Memory B cell (primary cell): ENCODE results near the gene JARID2.

ENCODE experiments used
- ATAC-seq: fragments of 150-1000 bp; cut with Tn5 transposase; 2 replicates; pipeline ENCODE4 v1.10.0; 2021; ENCODE audit warnings: low read depth, mild to moderate bottlenecking, moderate library complexity
- DNase-seq, 2 donors: peaks; one replicate each; pipeline ENCODE4 v3.0.0; 2022; ENCODE audit warnings: low spot score in 2 of 2
- H3K27ac Mint-ChIP-seq: one replicate; pipeline ENCODE4 v1.8.0; 2022; ENCODE audit warnings: mild to moderate bottlenecking, moderate library complexity, mixed read lengths
- H3K27me3 Mint-ChIP-seq: one replicate; pipeline ENCODE4 v1.8.0; 2022; ENCODE audit warnings: mixed read lengths
- H3K36me3 Mint-ChIP-seq: one replicate; pipeline ENCODE4 v1.8.0; 2022; ENCODE audit warnings: mild to moderate bottlenecking, mixed read lengths
- H3K4me1 Mint-ChIP-seq: one replicate; pipeline ENCODE4 v1.8.0; 2022; ENCODE audit warnings: mixed read lengths
- H3K4me3 Mint-ChIP-seq: one replicate; pipeline ENCODE4 v1.8.0; 2022; ENCODE audit warnings: mild to moderate bottlenecking, moderate library complexity, mixed read lengths
- H3K9me3 Mint-ChIP-seq: one replicate; pipeline ENCODE4 v1.8.0; 2022; ENCODE audit warnings: mixed read lengths

The JARID2 gene

DNA sequence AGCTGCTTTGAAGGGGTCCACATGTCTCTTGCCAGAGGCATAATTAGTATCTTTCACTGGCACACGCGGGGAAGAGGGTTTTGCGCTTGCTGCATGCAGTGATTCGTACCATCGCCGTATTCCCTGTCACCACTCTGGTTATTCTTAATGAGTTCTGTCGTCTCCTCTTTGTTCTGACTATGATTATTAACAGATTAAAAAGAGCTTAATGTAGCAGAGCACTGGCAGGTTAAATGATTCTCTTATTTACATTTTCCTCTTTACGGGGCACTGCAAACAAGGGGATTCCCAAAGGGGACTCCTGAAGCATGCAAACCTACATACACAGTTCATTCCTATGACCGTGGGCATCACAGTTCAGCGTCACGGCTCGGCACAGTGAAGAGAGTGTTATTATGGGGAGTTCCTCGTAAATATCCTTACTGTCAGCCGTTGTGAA is 212.2 kb downstream of the JARID2 start:
- Mint-ChIP-seq H3K4me3 (peak overlapping the region; percentile 55), H3K36me3 (peaks cover 14% of the 10 kb centered on the region), H3K9me3 (no peaks in the 10 kb centered on the region), H3K27ac (peak overlapping the region; percentile 97), H3K27me3 (no peaks in the 10 kb centered on the region), H3K4me1 (peaks cover 33% of the 10 kb centered on the region)
- DNase-seq (peak in 1 of 2 donors; percentile 54), ATAC-seq (peak; percentile 99)

DNA sequence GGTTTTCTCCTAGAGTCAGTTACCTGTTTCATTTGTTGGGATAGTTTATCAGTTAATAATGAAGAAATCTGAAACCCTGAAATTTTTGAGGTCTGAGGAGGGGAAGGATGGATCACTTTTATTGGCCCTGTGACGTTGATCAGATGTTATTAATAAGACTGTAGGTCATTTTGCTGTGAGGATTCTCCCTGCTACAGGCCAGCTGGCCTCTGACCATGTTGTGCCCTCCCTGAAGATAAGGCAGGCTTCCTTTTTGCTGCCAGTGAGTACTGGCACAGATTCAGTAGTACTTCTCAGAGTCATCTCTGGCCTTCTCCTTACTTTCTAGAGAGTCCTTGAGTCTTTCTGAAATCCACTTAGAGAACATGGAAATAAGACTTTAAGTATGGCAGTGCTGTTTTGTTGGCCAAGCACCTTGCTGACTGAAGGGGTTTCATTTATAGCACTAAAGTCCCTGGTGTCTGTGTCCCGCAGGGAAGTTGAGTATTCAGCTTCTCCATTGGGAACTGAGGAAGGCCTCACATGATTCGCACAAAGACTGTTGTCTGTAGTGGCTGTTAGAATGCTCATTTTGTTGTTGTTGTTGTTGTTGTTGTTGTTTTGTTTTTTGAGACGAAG is 214.3 kb downstream of the JARID2 start:
- H3K9me3 Mint-ChIP-seq, result no peaks in the 10 kb centered on the region
- no peak overlapping the region for H3K4me3 Mint-ChIP-seq
- peaks cover 37% of the 10 kb centered on the region for H3K4me1 Mint-ChIP-seq
- no peaks in the 10 kb centered on the region for H3K27me3 Mint-ChIP-seq
- H3K27ac Mint-ChIP-seq, result peak overlapping the region; percentile 84
- H3K36me3 Mint-ChIP-seq, result peaks cover 6% of the 10 kb centered on the region
- DNase-seq (no peak), ATAC-seq (no peak)

- no peak for ATAC-seq
- H3K36me3 Mint-ChIP-seq, result peaks cover 4% of the 10 kb centered on the region
- H3K27me3 Mint-ChIP-seq, result no peaks in the 10 kb centered on the region
- no peak overlapping the region for H3K4me3 Mint-ChIP-seq
- DNase-seq, result no peak
- H3K27ac Mint-ChIP-seq, result peak overlapping the region; percentile 84
- no peaks in the 10 kb centered on the region for H3K9me3 Mint-ChIP-seq
- peaks cover 35% of the 10 kb centered on the region for H3K4me1 Mint-ChIP-seq
Measured at GRCh38 chr6:15461127-15461944, 215.5 kb downstream of the JARID2 start.

DNA sequence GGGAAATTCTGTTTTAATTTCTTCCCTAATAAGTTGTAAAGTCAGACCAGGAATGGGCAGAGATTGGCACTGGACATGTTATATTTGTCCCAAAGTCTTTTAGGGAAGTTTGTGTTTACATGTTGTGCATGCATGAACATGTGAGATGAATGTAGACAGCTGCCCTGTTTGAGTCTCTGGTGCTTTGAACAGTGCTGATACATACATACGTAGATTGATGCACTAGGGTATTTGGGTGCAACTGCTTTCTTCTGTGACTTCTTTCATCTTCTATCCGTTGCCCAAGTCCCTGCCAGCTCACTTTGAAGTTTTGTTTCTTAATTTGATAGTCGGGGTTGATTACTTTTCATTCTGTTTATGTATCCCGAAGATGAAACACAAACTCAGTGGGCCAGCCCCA is 216.4 kb downstream of the JARID2 start:
- Mint-ChIP-seq H3K27ac (no peak overlapping the region), H3K9me3 (no peaks in the 10 kb centered on the region), H3K4me1 (peaks cover 37% of the 10 kb centered on the region), H3K4me3 (no peak overlapping the region), H3K36me3 (peaks cover 4% of the 10 kb centered on the region), H3K27me3 (no peaks in the 10 kb centered on the region)
- DNase-seq (no peak), ATAC-seq (no peak)

- Mint-ChIP-seq H3K4me3 (no peak overlapping the region), H3K36me3 (peaks cover 4% of the 10 kb centered on the region), H3K27ac (peak overlapping the region; percentile 37), H3K27me3 (no peaks in the 10 kb centered on the region), H3K9me3 (no peaks in the 10 kb centered on the region), H3K4me1 (peaks cover 34% of the 10 kb centered on the region)
- DNase-seq, result no peak
- no peak for ATAC-seq
Measured at GRCh38 chr6:15462717-15463525, 217.1 kb downstream of the JARID2 start.

DNA sequence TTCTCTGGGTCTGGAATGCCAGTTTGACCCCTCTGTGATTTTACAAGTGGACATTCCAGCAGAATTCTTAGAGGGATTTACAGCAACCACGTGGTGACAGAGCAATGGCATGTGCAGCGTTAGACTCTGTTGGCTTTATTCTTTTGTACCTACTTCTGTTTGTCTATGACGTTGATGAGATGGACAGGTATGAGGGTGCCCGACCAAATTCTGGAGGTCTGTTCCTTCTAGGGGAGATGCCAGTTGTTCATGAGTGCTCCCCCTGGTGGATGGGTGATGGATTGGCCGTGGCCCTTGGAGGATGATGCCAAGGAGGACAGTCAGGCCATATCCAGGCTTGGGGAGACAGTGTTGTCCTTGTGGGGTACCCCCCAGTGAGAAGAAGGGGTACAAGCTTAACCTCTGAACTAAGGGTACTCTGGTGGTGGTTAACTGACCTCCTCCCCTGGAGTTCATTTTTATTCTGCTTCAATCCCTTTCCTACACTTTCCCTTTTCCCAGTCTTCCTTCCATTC is 218.4 kb downstream of the JARID2 start:
- ATAC-seq (peak; percentile 78), DNase-seq (peak; percentile 62 to 64)
- Mint-ChIP-seq H3K4me3 (no peak overlapping the region), H3K9me3 (no peaks in the 10 kb centered on the region), H3K36me3 (peaks cover 9% of the 10 kb centered on the region), H3K27me3 (no peaks in the 10 kb centered on the region), H3K27ac (no peak overlapping the region), H3K4me1 (peaks cover 24% of the 10 kb centered on the region)

GRCh38 chr6:15465212-15465611 is 219.3 kb downstream of the JARID2 start:
- ATAC-seq, result no peak
- DNase-seq, result no peak
- H3K36me3 Mint-ChIP-seq, result peaks cover 8% of the 10 kb centered on the region
- no peaks in the 10 kb centered on the region for H3K9me3 Mint-ChIP-seq
- no peak overlapping the region for H3K4me3 Mint-ChIP-seq
- no peaks in the 10 kb centered on the region for H3K27me3 Mint-ChIP-seq
- peaks cover 23% of the 10 kb centered on the region for H3K4me1 Mint-ChIP-seq
- no peak overlapping the region for H3K27ac Mint-ChIP-seq

DNA sequence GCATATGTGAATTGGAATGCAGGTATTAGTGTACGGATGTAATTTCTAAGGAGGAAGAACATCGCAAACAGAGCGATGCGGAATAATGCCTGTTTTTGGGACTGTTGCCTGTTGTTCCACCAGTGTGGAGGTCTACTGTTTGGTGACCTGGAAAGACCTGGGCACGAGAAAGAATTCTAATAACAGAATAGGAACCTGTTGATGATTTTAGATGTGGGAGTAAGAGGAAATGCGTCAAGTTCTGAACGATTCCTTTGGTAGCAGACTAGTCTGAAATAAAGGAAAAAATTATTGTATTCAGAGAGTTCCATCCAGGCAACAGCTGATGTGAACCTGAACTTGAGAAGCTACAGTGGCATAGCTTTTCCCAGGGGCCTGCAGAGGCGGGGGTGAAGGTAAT is 224.9 kb downstream of the JARID2 start:
- ATAC-seq, result no peak
- H3K4me1 Mint-ChIP-seq, result peaks cover 12% of the 10 kb centered on the region
- no peak overlapping the region for H3K27ac Mint-ChIP-seq
- no peaks in the 10 kb centered on the region for H3K9me3 Mint-ChIP-seq
- no peak overlapping the region for H3K4me3 Mint-ChIP-seq
- H3K36me3 Mint-ChIP-seq, result peaks cover 17% of the 10 kb centered on the region
- no peaks in the 10 kb centered on the region for H3K27me3 Mint-ChIP-seq
- DNase-seq, result no peak

DNA sequence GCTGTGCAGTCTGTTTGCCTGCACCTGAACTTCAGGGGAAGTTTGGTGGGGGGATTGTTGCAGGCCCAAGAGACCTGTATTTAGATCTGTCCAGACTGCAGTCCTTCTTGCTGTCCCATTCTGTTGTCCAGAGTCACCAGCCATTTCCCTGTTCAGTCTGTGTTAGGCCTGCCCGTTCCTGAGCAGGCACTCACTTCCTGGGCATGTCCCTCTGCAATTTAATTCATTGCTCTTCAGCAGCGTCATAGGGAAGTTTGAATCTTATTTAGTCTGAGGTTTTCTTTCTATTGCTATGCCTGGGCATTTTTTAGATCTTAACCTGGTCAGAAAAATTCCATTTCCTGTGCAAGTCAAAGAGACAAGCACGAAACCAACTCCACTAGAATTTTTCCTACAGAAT is 226.8 kb downstream of the JARID2 start:
- ATAC-seq (no peak), DNase-seq (no peak)
- Mint-ChIP-seq H3K27me3 (no peaks in the 10 kb centered on the region), H3K9me3 (no peaks in the 10 kb centered on the region), H3K4me3 (no peak overlapping the region), H3K4me1 (peaks cover 13% of the 10 kb centered on the region), H3K27ac (no peak overlapping the region), H3K36me3 (peaks cover 17% of the 10 kb centered on the region)

GRCh38 chr6:15473174-15473573 is 227.3 kb downstream of the JARID2 start:
- H3K36me3 Mint-ChIP-seq, result peaks cover 17% of the 10 kb centered on the region
- H3K9me3 Mint-ChIP-seq, result no peaks in the 10 kb centered on the region
- DNase-seq (no peak), ATAC-seq (no peak)
- peaks cover 13% of the 10 kb centered on the region for H3K4me1 Mint-ChIP-seq
- no peaks in the 10 kb centered on the region for H3K27me3 Mint-ChIP-seq
- no peak overlapping the region for H3K4me3 Mint-ChIP-seq
- no peak overlapping the region for H3K27ac Mint-ChIP-seq

GRCh38 chr6:15473741-15474161 is 227.9 kb downstream of the JARID2 start:
- ATAC-seq, result no peak
- DNase-seq, result no peak

DNA sequence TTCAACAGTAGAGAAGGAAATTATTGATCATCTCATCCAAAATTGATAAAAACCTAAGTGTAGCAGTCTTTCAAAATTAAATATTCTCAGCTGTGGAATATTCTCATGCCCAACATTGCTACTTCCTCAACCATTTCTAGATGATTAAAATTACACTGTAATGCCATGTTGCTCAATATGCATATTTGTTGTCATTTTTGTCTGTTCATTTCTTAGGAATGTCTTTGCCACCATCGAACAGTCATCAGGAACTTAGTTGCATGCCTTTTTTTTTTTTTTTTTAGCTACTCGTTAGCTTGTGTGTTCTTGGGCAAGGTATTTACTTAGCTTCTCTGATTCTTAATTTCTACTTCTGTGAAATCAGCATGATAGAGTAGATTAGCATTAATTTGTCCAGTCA is 228.3 kb downstream of the JARID2 start:
- no peak overlapping the region for H3K27ac Mint-ChIP-seq
- H3K4me1 Mint-ChIP-seq, result peaks cover 13% of the 10 kb centered on the region
- H3K27me3 Mint-ChIP-seq, result no peaks in the 10 kb centered on the region
- DNase-seq (no peak), ATAC-seq (no peak)
- H3K4me3 Mint-ChIP-seq, result no peak overlapping the region
- H3K9me3 Mint-ChIP-seq, result no peaks in the 10 kb centered on the region
- peaks cover 12% of the 10 kb centered on the region for H3K36me3 Mint-ChIP-seq

More at GRCh38 chr6:15473741-15474161, 227.9 kb downstream of the JARID2 start:
- Mint-ChIP-seq H3K27ac (no peak overlapping the region), H3K9me3 (no peaks in the 10 kb centered on the region), H3K36me3 (peaks cover 11% of the 10 kb centered on the region), H3K27me3 (no peaks in the 10 kb centered on the region), H3K4me3 (no peak overlapping the region), H3K4me1 (peaks cover 13% of the 10 kb centered on the region)

DNA sequence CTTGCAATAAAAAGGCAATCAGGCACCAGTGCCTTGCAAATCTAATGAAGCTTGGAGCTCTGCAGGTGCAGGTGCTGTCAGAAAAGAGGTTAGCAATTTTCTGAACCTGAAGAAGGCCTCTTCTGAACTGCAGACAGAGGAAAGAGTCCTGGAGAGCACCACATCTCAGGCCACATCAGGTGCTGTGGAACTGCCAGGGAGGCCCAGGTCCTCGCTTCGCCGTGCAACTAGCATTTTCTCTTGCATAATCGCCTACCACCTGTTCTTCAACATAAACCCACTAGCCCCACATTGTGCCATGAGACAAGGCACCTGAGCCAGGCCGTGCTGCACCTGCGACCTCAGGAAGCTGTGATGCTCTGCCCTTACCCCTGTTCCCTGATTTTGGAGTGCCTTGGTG is 229.4 kb downstream of the JARID2 start:
- Mint-ChIP-seq H3K27me3 (no peaks in the 10 kb centered on the region), H3K4me3 (no peak overlapping the region), H3K36me3 (peaks cover 12% of the 10 kb centered on the region), H3K4me1 (peaks cover 13% of the 10 kb centered on the region), H3K9me3 (no peaks in the 10 kb centered on the region), H3K27ac (peak overlapping the region; percentile 28)
- no peak for ATAC-seq
- DNase-seq, result no peak

DNA sequence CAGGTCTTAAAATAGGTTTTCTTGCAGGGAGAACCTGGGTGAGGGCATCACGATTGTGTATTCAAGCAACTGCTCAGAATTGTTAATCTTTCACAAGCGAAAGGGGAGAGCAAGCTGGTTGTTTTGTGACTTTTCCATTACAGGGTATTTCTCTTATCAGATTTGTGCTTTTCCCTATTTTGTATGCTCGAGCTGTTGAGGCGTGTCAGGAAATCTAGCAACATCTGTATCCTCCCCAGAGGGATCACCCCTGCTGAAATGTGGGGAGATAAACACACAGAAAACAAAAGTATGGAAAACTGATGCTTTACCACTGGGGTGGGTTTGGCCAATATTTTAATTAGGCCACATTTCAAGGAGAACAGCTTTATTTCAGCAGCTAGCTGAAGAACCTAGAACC is 230.0 kb downstream of the JARID2 start:
- Mint-ChIP-seq H3K4me1 (peaks cover 13% of the 10 kb centered on the region), H3K36me3 (peaks cover 12% of the 10 kb centered on the region)

More for the DNA sequence above, 230.0 kb downstream of the JARID2 start:
- ATAC-seq, result no peak
- DNase-seq, result no peak
- H3K27ac Mint-ChIP-seq, result peak overlapping the region; percentile 28
- no peaks in the 10 kb centered on the region for H3K27me3 Mint-ChIP-seq
- no peak overlapping the region for H3K4me3 Mint-ChIP-seq
- H3K9me3 Mint-ChIP-seq, result no peaks in the 10 kb centered on the region
